HG03159 (cell line): Measurements from ENCODE around the gene MEIS1.

Experiments
- ATAC-seq: cut with Tn5 transposase; IDR thresholded peaks from one replicate; pipeline ENCODE4 v1.9.1; 2021; ENCODE audit warnings: mild to moderate bottlenecking, moderate library complexity; ENCODE audit not compliant: unreplicated experiment

Gene MEIS1

GRCh38 chr2:66498289-66498975 lies 63.5 kb downstream of the MEIS1 start:
- no peak for ATAC-seq

GRCh38 chr2:66501267-66501666 lies 66.3 kb downstream of the MEIS1 start:
- ATAC-seq, result no peak

GRCh38 chr2:66506265-66506664 lies 71.3 kb downstream of the MEIS1 start:
- ATAC-seq, result no peak

- ATAC-seq, result no peak
These were observed 72.8 kb downstream of the MEIS1 start for GRCh38 chr2:66507673-66508201.

GRCh38 chr2:66508484-66509071 lies 73.7 kb downstream of the MEIS1 start:
- ATAC-seq, result no peak

- no peak for ATAC-seq
These were observed 74.4 kb downstream of the MEIS1 start for GRCh38 chr2:66509326-66509811.

- ATAC-seq, result no peak
These were observed 77.7 kb downstream of the MEIS1 start for GRCh38 chr2:66512626-66513025.

- ATAC-seq, result no peak
These were observed 80.8 kb downstream of the MEIS1 start for GRCh38 chr2:66515743-66516142.

- ATAC-seq, result no peak
These were observed 81.6 kb downstream of the MEIS1 start for GRCh38 chr2:66516499-66516898.

- no peak for ATAC-seq
These were observed 82.8 kb downstream of the MEIS1 start for GRCh38 chr2:66517772-66518171.

- ATAC-seq, result no peak
These were observed 84.4 kb downstream of the MEIS1 start for GRCh38 chr2:66519264-66519843.

GRCh38 chr2:66521291-66521922 lies 86.5 kb downstream of the MEIS1 start:
- no peak for ATAC-seq

- no peak for ATAC-seq
These were observed 87.9 kb downstream of the MEIS1 start for GRCh38 chr2:66522611-66523376.

GRCh38 chr2:66523377-66523969 lies 88.5 kb downstream of the MEIS1 start:
- ATAC-seq, result no peak

- ATAC-seq, result no peak
These were observed 89.1 kb downstream of the MEIS1 start for GRCh38 chr2:66523990-66524389.

- ATAC-seq, result no peak
These were observed 90.7 kb downstream of the MEIS1 start for GRCh38 chr2:66525606-66526005.

GRCh38 chr2:66526180-66526579 lies 91.3 kb downstream of the MEIS1 start:
- ATAC-seq, result no peak

GRCh38 chr2:66528974-66529724 lies 94.2 kb downstream of the MEIS1 start:
- no peak for ATAC-seq

GRCh38 chr2:66530651-66531050 lies 95.7 kb downstream of the MEIS1 start:
- no peak for ATAC-seq

- ATAC-seq, result no peak
These were observed 96.2 kb downstream of the MEIS1 start for GRCh38 chr2:66531155-66531554.
